K562 (cell line): ENCODE data around the gene SYN1. TPM values are rescaled to one million over a fixed set of nuclear protein-coding genes. Genes with fewer than 3 reads are reported as not detected.
"Not testable (repeated sequence)": the region's sequence is repeated elsewhere in the genome, so short reads cannot be mapped to it uniquely, and the experiment has no call there.

Experiments used
- ATAC-seq: fragments of 200-7000 bp; cut with Tn5 transposase; 3 replicates; pipeline ENCODE4 v1.9.1; 2020; ENCODE audit warnings: moderate library complexity
- BruUV-seq: library from RNA; stranded (reverse); fragments of 400-500 nt; replicated peaks from 2 replicates; lab custom pipeline; 2021; lab: Mats Ljungman, UMichigan
- CTCF ChIA-PET: fragments of 300-600 bp; formaldehyde crosslinking; extraction: SDS; loops from one replicate; lab custom pipeline; 2021; ENCODE audit warnings: low intra/inter-chr PET ratio; lab: Yijun Ruan, JAX
- POLR2A ChIA-PET: fragments of 300-600, 350-650 bp; sonication (Branson Sonifier 250); formaldehyde crosslinking; extraction: SDS; loops from one replicate; lab custom pipeline; 2021; ENCODE audit warnings: antibody characterized with exemption, inconsistent platforms; lab: Yijun Ruan, JAX
- DNase-seq, 4 experiments: peaks; one replicate each; pipeline versions ENCODE4 v3.0.0 to v3.0.0-alpha.2; 2011 to 2018; ENCODE audit warnings: low spot score in 3 of 4, mixed read lengths in 3 of 4; ENCODE audit errors: extremely low read depth in 1 of 4
- FAIRE-seq: peaks from 2 replicates; lab custom pipeline; 2011; peaks lifted over from hg19 to GRCh38; lab: Jason Lieb, UNC
- H2AFZ ChIP-seq: 2 replicates; pipeline ENCODE4 v1.6.0; 2011; ENCODE audit warnings: low read depth, low read length, control low read depth, inconsistent platforms
- H3K27ac ChIP-seq: fragments of 200-600 bp; 3 replicates; pipeline ENCODE4 v1.8.0; 2011; ENCODE audit warnings: low read depth, mild to moderate bottlenecking, control low read depth, inconsistent platforms, low read length, moderate library complexity, mixed read lengths; ENCODE audit errors: extremely low read depth
- H3K27me3 ChIP-seq, 2 experiments: fragments of 300-600 bp in 1 of 2; 2 replicates in 1 of 2; 3 replicates in 1 of 2; pipeline versions ENCODE4 v1.6.0 to v1.8.0; 2011; ENCODE audit warnings: inconsistent platforms in 2 of 2, low read length in 2 of 2, mild to moderate bottlenecking in 1 of 2, mixed read lengths in 1 of 2, moderate library complexity in 1 of 2; ENCODE audit not compliant: control insufficient read depth in 2 of 2, insufficient read depth in 2 of 2
- H3K36me3 ChIP-seq: fragments of 300-600 bp; 3 replicates; pipeline ENCODE4 v1.8.0; 2011; ENCODE audit warnings: mild to moderate bottlenecking, low read length, inconsistent platforms; ENCODE audit not compliant: control insufficient read depth, insufficient read depth
- H3K4me1 ChIP-seq, 2 experiments: fragments of 200-600 bp in 1 of 2; replicated peaks in 1 of 2; 2 replicates in 1 of 2; 3 replicates in 1 of 2; pipeline versions ENCODE4 v1.5.1 to v1.8.0; 2011; ENCODE audit warnings: inconsistent platforms in 2 of 2, low read length in 2 of 2, mild to moderate bottlenecking in 1 of 2, mixed read lengths in 1 of 2, moderate library complexity in 1 of 2; ENCODE audit not compliant: control insufficient read depth in 2 of 2, insufficient read depth in 2 of 2
- H3K4me2 ChIP-seq: 2 replicates; pipeline ENCODE4 v1.6.1; 2011; ENCODE audit warnings: low read length, control low read depth, inconsistent platforms, mixed read lengths; ENCODE audit not compliant: insufficient read depth
- H3K4me3 ChIP-seq: fragments of 200-600 bp; sonication (generic), shearing (Covaris generic); 2 replicates; pipeline ENCODE4 v1.5.1; 2016; ENCODE audit warnings: control low read depth, inconsistent platforms
- H3K79me2 ChIP-seq: fragments of 200-600 bp; 3 replicates; pipeline ENCODE4 v1.8.0; 2011; ENCODE audit warnings: low read length, inconsistent platforms; ENCODE audit not compliant: control insufficient read depth, insufficient read depth
- H3K9ac ChIP-seq, 2 experiments: 2 replicates each; pipeline versions ENCODE4 v1.6.0 to v1.6.1; 2011; ENCODE audit warnings: low read depth in 2 of 2, low read length in 2 of 2, control low read depth in 1 of 2, inconsistent platforms in 1 of 2, mild to moderate bottlenecking in 1 of 2, mixed read lengths in 1 of 2; ENCODE audit not compliant: insufficient read depth in 1 of 2
- H3K9me1 ChIP-seq: one replicate; pipeline ENCODE4 v1.6.0; 2011; ENCODE audit warnings: inconsistent platforms, mild to moderate bottlenecking, low read length, moderate library complexity; ENCODE audit not compliant: control insufficient read depth, insufficient read depth
- H3K9me3 ChIP-seq: replicated peaks from 2 replicates; pipeline ENCODE4 v1.5.1; 2011; ENCODE audit warnings: low read depth, low read length, inconsistent platforms; ENCODE audit not compliant: control insufficient read depth, insufficient read depth
- H4K20me1 ChIP-seq: replicated peaks from 2 replicates; pipeline ENCODE4 v1.6.1; 2011; ENCODE audit warnings: low read length, inconsistent platforms, mixed read lengths; ENCODE audit not compliant: control insufficient read depth, insufficient read depth
- HLTF ChIP-seq: fragments of 450-650 bp; IDR thresholded peaks from 2 replicates; pipeline ENCODE4 v1.6.1; 2016
- TRIM24 ChIP-seq, 2 experiments: fragments of 450-650 bp; IDR thresholded peaks; 2 replicates each; pipeline ENCODE4 v1.6.1; 2016
- TRIM28 ChIP-seq: fragments of 450-650 bp; IDR thresholded peaks from 2 replicates; pipeline ENCODE4 v1.6.1; 2017
- ZFPM2 ChIP-seq: fragments of 250-450 bp; sonication (Bioruptor Pico); IDR thresholded peaks from 2 replicates; pipeline ENCODE4 v1.5.1; 2022; ENCODE audit warnings: mild to moderate bottlenecking
- ZNF121 ChIP-seq: sonication (generic); formaldehyde crosslinking; conservative IDR thresholded peaks from 2 replicates; pipeline ENCODE4 v1.8.0; 2022; ENCODE audit warnings: missing genetic modification reagents
- ZNF280A ChIP-seq: fragments of 450-650 bp; IDR thresholded peaks from 2 replicates; pipeline ENCODE4 v1.6.1; 2018; ENCODE audit warnings: mild to moderate bottlenecking, low read depth; ENCODE audit not compliant: partially characterized antibody
- ZNF384 ChIP-seq: IDR thresholded peaks from 2 replicates; pipeline ENCODE4 v1.6.1; 2012; ENCODE audit warnings: low read depth, low read length, improper control_type of control experiment
- WGBS: fragments of 100-300 bp; shearing (Covaris generic); methylation state at CpG from one replicate; pipeline ENCODE4 v1.1.6; 2016; ENCODE audit warnings: low coverage, mixed read lengths; ENCODE audit not compliant: insufficient coverage; ENCODE audit errors: missing lambda C conversion rate; 5-methylcytosine and 5-hydroxymethylcytosine counted together
- in situ Hi-C: fragments of 300-500 bp; cut with MboI; formaldehyde crosslinking; loops from 4 replicates; pipeline ENCODE4 v1.15.0; 2018; ENCODE audit warnings: inconsistent platforms, mixed read lengths
- intact Hi-C: fragments of 100-400 bp; cut with micrococcal nuclease; formaldehyde crosslinking; loops from 2 replicates; pipeline ENCODE4 v1.14.2; 2022
- polyA plus RNA-seq, 8 experiments: library from polyadenylated mRNA; depleted of rRNA in 4 of 8; stranded (reverse) in 5 of 8; unstranded in 3 of 8; fragments of >200 nt; fragmentation: Nextera tagmentation in 2 of 8; fragmentation: Illumina TruSeq in 1 of 8; extraction: Ambion mirVana in 2 of 8; extraction: Trizol in 1 of 8; gene quantifications; 2 replicates each; pipeline versions ENCODE4 v1.2.1 to v1.2.3, GENCODE V29; 2011 to 2014; ENCODE audit warnings: inconsistent platforms in 1 of 8, missing spikeins in 1 of 8
- total RNA-seq, 7 experiments: library from RNA; depleted of rRNA in 6 of 7; stranded (reverse); fragments of >200 nt in 6 of 7; fragmentation: Illumina TruSeq in 2 of 7; extraction: Trizol in 2 of 7; gene quantifications; 2 replicates each; pipeline versions ENCODE4 v1.2.1 to v1.2.3, GENCODE V29; 2011 to 2021; ENCODE audit warnings: low replicate concordance in 1 of 7

SYN1 gene
- total and polyA plus RNA-seq, 9 of the 15 experiments (the other 6 are each of a cell fraction or from before 2014, with no cell fraction given): 0.01 to 0.28 (median 0.18) TPM; not detected in 2

- H3K4me1 ChIP-seq, intact Hi-C loops, H3K9me3 ChIP-seq, H3K79me2 ChIP-seq, in situ Hi-C loops, BruUV-seq, DNase-seq, H3K27ac ChIP-seq, H4K20me1 ChIP-seq, FAIRE-seq, CTCF ChIA-PET, ATAC-seq, H3K4me2 ChIP-seq, H3K9me1 ChIP-seq, H3K4me3 ChIP-seq, H3K36me3 ChIP-seq, H3K9ac ChIP-seq, H2AFZ ChIP-seq, H3K27me3 ChIP-seq, POLR2A ChIA-PET: not testable (repeated sequence)
- TF ChIP-seq ZNF121 (CRISPR knock-in tag): peak; percentile 92
- WGBS: 67% methylated on average over 4 of the region's 4 CpGs
Measured at GRCh38 chrX:47603125-47603524, 16.5 kb downstream of the SYN1 start.

DNA sequence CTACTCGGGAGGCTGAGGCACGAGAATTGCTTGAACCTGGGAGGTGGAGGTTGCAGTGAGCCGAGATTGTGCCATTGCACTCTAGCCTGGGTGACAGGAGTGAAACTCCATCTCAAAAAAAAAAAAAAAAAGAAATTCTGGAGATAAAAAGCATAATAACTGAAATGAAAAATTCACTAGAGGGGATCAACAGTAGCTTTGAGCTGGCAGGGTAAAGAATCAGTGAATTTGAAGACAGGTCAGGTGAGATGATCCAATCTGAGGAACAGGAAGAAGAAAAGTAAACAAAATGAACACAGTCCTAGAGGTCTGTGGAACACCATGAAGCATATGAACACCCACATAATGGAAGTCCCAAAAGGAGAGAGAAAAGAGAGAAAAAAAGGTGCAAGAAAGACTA is 22.4 kb downstream of the SYN1 start:
- Histone ChIP-seq H3K27me3 (no peaks in the 10 kb centered on the region), H2AFZ (no peak overlapping the region), H3K4me1 (no peaks in the 10 kb centered on the region), H3K36me3 (no peaks in the 10 kb centered on the region), H3K79me2 (no peaks in the 10 kb centered on the region), H4K20me1 (no peaks in the 10 kb centered on the region), H3K9ac (no peak overlapping the region), H3K27ac (no peak overlapping the region), H3K9me1 (no peaks in the 10 kb centered on the region), H3K4me2 (no peak overlapping the region), H3K4me3 (no peak overlapping the region), H3K9me3 (peaks cover 3% of the 10 kb centered on the region; the same call in 1 of the 2 replicates)
- ChIA-PET POLR2A (interaction anchor here (1.0 kb wide), 1 partner anchor 13 kb away, joined by 3 read pairs; no protein-coding TSS in a partner anchor), CTCF (no interaction called here)
- 10% methylated on average over 2 of the region's 3 CpGs for WGBS
- in situ Hi-C loops: no loop called here
- no TSS peak for BruUV-seq
- FAIRE-seq (no peak), ATAC-seq (no peak), DNase-seq (no peak)
- intact Hi-C loops: no loop called here
- TF ChIP-seq ZFPM2 (CRISPR knock-in tag): no peak
- TF ChIP-seq ZNF280A: peak; percentile 60
- peak; percentile 22 to 29; a peak in 1 of 4 replicates for TF ChIP-seq TRIM24 (IDR thresholded peaks at IDR 0.05)
- peak; percentile 58; the same call in 1 of the 2 replicates for TF ChIP-seq ZNF384
- 0 out of 2 replicates have a peak, but pooled peaks have one; percentile 55 for TF ChIP-seq HLTF
- TF ChIP-seq TRIM28: peak; percentile 68; the same call in 1 of the 2 replicates
